SK-N-SH (cell line): ENCODE data around the gene WNK2. TPM values are rescaled to one million over a fixed set of nuclear protein-coding genes. Genes with fewer than 3 reads are reported as not detected.

Experiments used
- CTCF ChIA-PET: fragments of 300-600, 350-600 bp; formaldehyde crosslinking; extraction: SDS; loops from one replicate; lab custom pipeline; 2021; lab: Yijun Ruan, JAX
- POLR2A ChIA-PET: fragments of 350-600 bp; sonication (Branson Sonifier 250); formaldehyde crosslinking; extraction: SDS; loops from one replicate; lab custom pipeline; 2020; ENCODE audit warnings: antibody characterized with exemption, inconsistent platforms; lab: Yijun Ruan, JAX
- DNase-seq: peaks from one replicate; pipeline ENCODE4 v3.0.0; 2012
- H2AFZ ChIP-seq: fragments of 200-600 bp; sonication (generic); 2 replicates; pipeline ENCODE4 v1.8.1; 2016; ENCODE audit warnings: antibody characterized with exemption, mild to moderate bottlenecking, low read depth
- H3F3A ChIP-seq: fragments of 200-600 bp; sonication (generic); replicated peaks from 2 replicates; pipeline ENCODE3; 2016; ENCODE audit warnings: antibody characterized with exemption, mild to moderate bottlenecking; ENCODE audit not compliant: insufficient read depth
- H3K27ac ChIP-seq, 2 experiments: fragments of 200-500 bp in 1 of 2; fragments of 200-600 bp in 1 of 2; sonication (Bioruptor generic) in 1 of 2; sonication (generic), shearing (Covaris generic) in 1 of 2; 2 replicates each; pipeline versions ENCODE4 v1.5.1 to v1.6.1; 2014 to 2016; ENCODE audit warnings: low read depth in 2 of 2, inconsistent platforms in 1 of 2, low read length in 1 of 2, mild to moderate bottlenecking in 1 of 2, mixed read lengths in 1 of 2
- H3K27me3 ChIP-seq: fragments of 200-600 bp; sonication (generic), shearing (Covaris generic); 2 replicates; pipeline ENCODE4 v1.6.1; 2016; ENCODE audit warnings: mixed run types; ENCODE audit not compliant: insufficient read depth
- H3K36me3 ChIP-seq, 2 experiments: fragments of 200-500 bp in 1 of 2; fragments of 200-600 bp in 1 of 2; sonication (Bioruptor generic) in 1 of 2; sonication (generic) in 1 of 2; replicated peaks in 1 of 2; 2 replicates each; pipeline versions ENCODE3 to v1.5.1; 2014 to 2016; ENCODE audit warnings: low read length in 1 of 2, mild to moderate bottlenecking in 1 of 2; ENCODE audit not compliant: insufficient read depth in 2 of 2, control insufficient read depth in 1 of 2
- H3K4me1 ChIP-seq, 2 experiments: fragments of 200-500 bp in 1 of 2; fragments of 200-600 bp in 1 of 2; sonication (Bioruptor generic) in 1 of 2; sonication (generic), shearing (Covaris generic) in 1 of 2; 2 replicates each; pipeline versions ENCODE4 v1.5.1 to v1.6.1; 2014 to 2016; ENCODE audit warnings: low read depth in 1 of 2, low read length in 1 of 2, mixed run types in 1 of 2; ENCODE audit not compliant: insufficient read depth in 2 of 2, control insufficient read depth in 1 of 2
- H3K4me2 ChIP-seq: fragments of 200-600 bp; sonication (generic), shearing (Covaris generic); 2 replicates; pipeline ENCODE4 v1.6.1; 2017; ENCODE audit warnings: mixed run types
- H3K4me3 ChIP-seq, 2 experiments: fragments of 200-500 bp in 1 of 2; fragments of 200-600 bp in 1 of 2; sonication (Bioruptor generic) in 1 of 2; sonication (generic), shearing (Covaris generic) in 1 of 2; 2 replicates each; pipeline versions ENCODE4 v1.5.1 to v1.8.1; 2014 to 2016; ENCODE audit warnings: low read depth in 2 of 2, inconsistent platforms in 1 of 2, low read length in 1 of 2, mild to moderate bottlenecking in 1 of 2, mixed read lengths in 1 of 2, moderate library complexity in 1 of 2
- H3K79me2 ChIP-seq: fragments of 200-600 bp; sonication (generic); 2 replicates; pipeline ENCODE4 v1.8.1; 2017; ENCODE audit warnings: mild to moderate bottlenecking; ENCODE audit not compliant: insufficient read depth
- H3K9ac ChIP-seq: fragments of 200-600 bp; sonication (generic); 2 replicates; pipeline ENCODE4 v1.6.1; 2017; ENCODE audit warnings: mixed run types
- H3K9me2 ChIP-seq: fragments of 200-600 bp; sonication (generic); 2 replicates; pipeline ENCODE4 v1.6.1; 2017; ENCODE audit warnings: mixed run types
- H3K9me3 ChIP-seq: fragments of 200-600 bp; sonication (generic); 2 replicates; pipeline ENCODE4 v1.6.1; 2017; ENCODE audit warnings: mixed run types, mild to moderate bottlenecking, moderate library complexity
- H4K20me1 ChIP-seq: fragments of 200-600 bp; sonication (generic); 2 replicates; pipeline ENCODE4 v1.6.1; 2017; ENCODE audit warnings: mild to moderate bottlenecking, mixed run types; ENCODE audit not compliant: insufficient read depth
- ELF1 ChIP-seq: IDR thresholded peaks from 2 replicates; pipeline ENCODE4 v1.4.0; 2012
- EP300 ChIP-seq, 2 experiments: IDR thresholded peaks; 2 replicates each; pipeline versions ENCODE4 v1.4.0 to v1.6.1; 2012; ENCODE audit warnings: borderline replicate concordance in 1 of 2, low read depth in 1 of 2, low read length in 1 of 2
- FOSL2 ChIP-seq: IDR thresholded peaks from 2 replicates; pipeline ENCODE4 v1.4.0; 2012; ENCODE audit warnings: low read depth, mild to moderate bottlenecking, moderate library complexity, borderline replicate concordance
- FOXJ3 ChIP-seq: sonication (generic); formaldehyde crosslinking; IDR thresholded peaks from 2 replicates; pipeline ENCODE4 v1.5.1; 2020; ENCODE audit warnings: mild to moderate bottlenecking, missing genetic modification reagents
- FOXM1 ChIP-seq: IDR thresholded peaks from 2 replicates; pipeline ENCODE4 v1.4.0; 2012; ENCODE audit warnings: low read depth, mild to moderate bottlenecking
- GABPA ChIP-seq: IDR thresholded peaks from 2 replicates; pipeline ENCODE4 v1.4.0; 2012; ENCODE audit warnings: low read depth, mild to moderate bottlenecking
- GATA2 ChIP-seq: sonication (generic); formaldehyde crosslinking; IDR thresholded peaks from 2 replicates; pipeline ENCODE4 v1.5.0; 2020; ENCODE audit warnings: mild to moderate bottlenecking, missing genetic modification reagents
- JUND ChIP-seq: IDR thresholded peaks from 2 replicates; pipeline ENCODE4 v1.4.0; 2012
- MEF2A ChIP-seq: IDR thresholded peaks from 2 replicates; pipeline ENCODE4 v1.4.0; 2012; ENCODE audit warnings: low read depth, borderline replicate concordance
- NRF1 ChIP-seq: IDR thresholded peaks from 2 replicates; pipeline ENCODE4 v1.6.1; 2012; ENCODE audit warnings: low read depth, mild to moderate bottlenecking, low read length
- POLR2AphosphoS5 ChIP-seq: IDR thresholded peaks from 2 replicates; pipeline ENCODE4 v1.6.1; 2012; ENCODE audit warnings: low read depth, low read length
- RAD21 ChIP-seq: IDR thresholded peaks from 2 replicates; pipeline ENCODE4 v1.6.1; 2012; ENCODE audit warnings: mild to moderate bottlenecking, low read length
- RCOR1 ChIP-seq: fragments of 150-350 bp; IDR thresholded peaks from 2 replicates; pipeline ENCODE4 v1.6.1; 2017; ENCODE audit warnings: antibody characterized with exemption, low read length
- SIN3A ChIP-seq: IDR thresholded peaks from 2 replicates; pipeline ENCODE4 v1.6.1; 2012; ENCODE audit warnings: low read depth, mild to moderate bottlenecking, low read length, moderate library complexity, borderline replicate concordance
- SMC3 ChIP-seq: IDR thresholded peaks from 2 replicates; pipeline ENCODE4 v1.6.1; 2012; ENCODE audit warnings: low read depth, low read length, improper control_type of control experiment
- TCF12 ChIP-seq: IDR thresholded peaks from 2 replicates; pipeline ENCODE4 v1.4.0; 2012
- USF1 ChIP-seq: IDR thresholded peaks from 2 replicates; pipeline ENCODE4 v1.4.0; 2012; ENCODE audit warnings: low read depth, borderline replicate concordance
- WGBS: methylation state at CpG from one replicate; pipeline ENCODE4 v1.1.6; 2017; ENCODE audit warnings: low lambda C conversion rate; 5-methylcytosine and 5-hydroxymethylcytosine counted together
- polyA plus RNA-seq, 3 experiments: library from polyadenylated mRNA; depleted of rRNA; stranded (reverse); fragments of >200 nt; gene quantifications; 2 replicates each; pipeline ENCODE4 v1.2.3, GENCODE V29; 2012
- TF ChIP-seq, protein P1 (sequence below): IDR thresholded peaks from 2 replicates; pipeline ENCODE4 v1.4.0; 2012; ENCODE audit warnings: low read depth, borderline replicate concordance
- TF ChIP-seq, protein P2 (sequence below): fragments of 200-600 bp; sonication (generic); IDR thresholded peaks from 2 replicates; pipeline ENCODE4 v1.6.1; 2017; ENCODE audit warnings: antibody characterized with exemption, mild to moderate bottlenecking, moderate library complexity

Gene WNK2
- polyA plus RNA-seq, 1 of the 3 experiments (the other 2 are of a cell fraction): 0.12 TPM

- ChIA-PET POLR2A (no interaction called here), CTCF (no interaction called here)
- no peaks in the 10 kb centered on the region for H4K20me1 ChIP-seq
- TF ChIP-seq EP300 (IDR thresholded peaks at IDR 0.05; ENCODE audit: borderline replicate concordance in 1 of 2, low read depth in 1 of 2, low read length in 1 of 2) (no peak), TCF12 (no peak), ELF1 (no peak), SIN3A (no peak), FOXM1 (no peak), SMC3 (no peak), NRF1 (no peak), FOSL2 (no peak), USF1 (no peak), MEF2A (no peak), POLR2AphosphoS5 (no peak), GATA2 (CRISPR knock-in tag) (no peak)
- TF ChIP-seq, protein P1, sequence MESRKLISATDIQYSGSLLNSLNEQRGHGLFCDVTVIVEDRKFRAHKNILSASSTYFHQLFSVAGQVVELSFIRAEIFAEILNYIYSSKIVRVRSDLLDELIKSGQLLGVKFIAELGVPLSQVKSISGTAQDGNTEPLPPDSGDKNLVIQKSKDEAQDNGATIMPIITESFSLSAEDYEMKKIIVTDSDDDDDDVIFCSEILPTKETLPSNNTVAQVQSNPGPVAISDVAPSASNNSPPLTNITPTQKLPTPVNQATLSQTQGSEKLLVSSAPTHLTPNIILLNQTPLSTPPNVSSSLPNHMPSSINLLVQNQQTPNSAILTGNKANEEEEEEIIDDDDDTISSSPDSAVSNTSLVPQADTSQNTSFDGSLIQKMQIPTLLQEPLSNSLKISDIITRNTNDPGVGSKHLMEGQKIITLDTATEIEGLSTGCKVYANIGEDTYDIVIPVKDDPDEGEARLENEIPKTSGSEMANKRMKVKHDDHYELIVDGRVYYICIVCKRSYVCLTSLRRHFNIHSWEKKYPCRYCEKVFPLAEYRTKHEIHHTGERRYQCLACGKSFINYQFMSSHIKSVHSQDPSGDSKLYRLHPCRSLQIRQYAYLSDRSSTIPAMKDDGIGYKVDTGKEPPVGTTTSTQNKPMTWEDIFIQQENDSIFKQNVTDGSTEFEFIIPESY: no peak
- H3K4me1 ChIP-seq: no peaks in the 10 kb centered on the region
- H3K4me3 ChIP-seq: no peak overlapping the region
- no peak overlapping the region for H3K27ac ChIP-seq
- H3K9me3 ChIP-seq: no peaks in the 10 kb centered on the region
- H3K4me2 ChIP-seq: no peak overlapping the region
- peak; percentile 21 for DNase-seq
- H3K27me3 ChIP-seq: no peaks in the 10 kb centered on the region
- H3K79me2 ChIP-seq: no peaks in the 10 kb centered on the region
- H3K36me3 ChIP-seq: peaks cover 0 to 3% of the 10 kb centered on the region in 2 experiments
- H3K9ac ChIP-seq: no peak overlapping the region
- H3K9me2 ChIP-seq: no peaks in the 10 kb centered on the region
- 69% methylated on average over 12 of the region's 12 CpGs for WGBS
- no peaks in the 10 kb centered on the region for H3F3A ChIP-seq
- no peak overlapping the region for H2AFZ ChIP-seq
Measured at GRCh38 chr9:93265301-93265971, 81.5 kb downstream of the WNK2 start.

GRCh38 chr9:93265972-93266371, 82.0 kb downstream of the WNK2 start:
- peak; percentile 13 for DNase-seq
- TF ChIP-seq, protein P2, sequence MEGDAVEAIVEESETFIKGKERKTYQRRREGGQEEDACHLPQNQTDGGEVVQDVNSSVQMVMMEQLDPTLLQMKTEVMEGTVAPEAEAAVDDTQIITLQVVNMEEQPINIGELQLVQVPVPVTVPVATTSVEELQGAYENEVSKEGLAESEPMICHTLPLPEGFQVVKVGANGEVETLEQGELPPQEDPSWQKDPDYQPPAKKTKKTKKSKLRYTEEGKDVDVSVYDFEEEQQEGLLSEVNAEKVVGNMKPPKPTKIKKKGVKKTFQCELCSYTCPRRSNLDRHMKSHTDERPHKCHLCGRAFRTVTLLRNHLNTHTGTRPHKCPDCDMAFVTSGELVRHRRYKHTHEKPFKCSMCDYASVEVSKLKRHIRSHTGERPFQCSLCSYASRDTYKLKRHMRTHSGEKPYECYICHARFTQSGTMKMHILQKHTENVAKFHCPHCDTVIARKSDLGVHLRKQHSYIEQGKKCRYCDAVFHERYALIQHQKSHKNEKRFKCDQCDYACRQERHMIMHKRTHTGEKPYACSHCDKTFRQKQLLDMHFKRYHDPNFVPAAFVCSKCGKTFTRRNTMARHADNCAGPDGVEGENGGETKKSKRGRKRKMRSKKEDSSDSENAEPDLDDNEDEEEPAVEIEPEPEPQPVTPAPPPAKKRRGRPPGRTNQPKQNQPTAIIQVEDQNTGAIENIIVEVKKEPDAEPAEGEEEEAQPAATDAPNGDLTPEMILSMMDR: no peak
- TF ChIP-seq RAD21: no peak
- TF ChIP-seq FOXM1: no peak
- TF ChIP-seq RCOR1: no peak
- no peak for TF ChIP-seq JUND
- no peak for TF ChIP-seq SMC3
- no peak for TF ChIP-seq GABPA
- no peak for TF ChIP-seq FOXJ3 (CRISPR knock-in tag)
- Histone ChIP-seq H3K9me3 (no peaks in the 10 kb centered on the region), H3K9me2 (no peaks in the 10 kb centered on the region), H3K4me1 (no peaks in the 10 kb centered on the region), H3K4me2 (no peak overlapping the region), H2AFZ (no peak overlapping the region), H4K20me1 (no peaks in the 10 kb centered on the region), H3K79me2 (no peaks in the 10 kb centered on the region), H3K9ac (no peak overlapping the region), H3F3A (no peaks in the 10 kb centered on the region), H3K4me3 (no peak overlapping the region), H3K36me3 (peaks cover 0 to 3% of the 10 kb centered on the region in 2 experiments), H3K27ac (no peak overlapping the region), H3K27me3 (no peaks in the 10 kb centered on the region)
- POLR2A ChIA-PET: interaction anchor here (0.6 kb wide), 1 partner anchor 9 kb away, joined by 3 read pairs; no protein-coding TSS in a partner anchor
- CTCF ChIA-PET: interaction anchor here (0.8 kb wide), 1 partner anchor 31 kb away, joined by 3 read pairs; no protein-coding TSS in a partner anchor
- 43% methylated on average over 4 of the region's 6 CpGs for WGBS
